NCI-H2227 treated with DMSO at 0.1 percent for 48 hours (cell line): ENCODE data around the gene STX16.

ENCODE experiments used
- DNase-seq: peaks from one replicate; lab custom pipeline; 2025; lab: John Stamatoyannopoulos, UW

STX16 gene

GRCh38 chr20:58652606-58653294, 1.7 kb downstream of the STX16 start:
- DNase-seq = no peak

GRCh38 chr20:58654337-58654736, 3.3 kb downstream of the STX16 start:
- no peak for DNase-seq

- no peak for DNase-seq
Observed at GRCh38 chr20:58655328-58656107, 4.4 kb downstream of the STX16 start.

GRCh38 chr20:58656831-58657230, 5.7 kb downstream of the STX16 start:
- no peak for DNase-seq

- no peak for DNase-seq
Observed at GRCh38 chr20:58657262-58657661, 6.2 kb downstream of the STX16 start.

GRCh38 chr20:58657986-58658385, 6.9 kb downstream of the STX16 start:
- no peak for DNase-seq

- no peak for DNase-seq
Observed at GRCh38 chr20:58658760-58659159, 7.7 kb downstream of the STX16 start.

- DNase-seq = no peak
Observed at GRCh38 chr20:58659841-58660240, 8.8 kb downstream of the STX16 start.

GRCh38 chr20:58660855-58661597, 9.9 kb downstream of the STX16 start:
- DNase-seq = no peak

- no peak for DNase-seq
Observed at GRCh38 chr20:58661598-58662473, 10.8 kb downstream of the STX16 start.

GRCh38 chr20:58664331-58664730, 13.2 kb downstream of the STX16 start:
- no peak for DNase-seq

GRCh38 chr20:58664883-58665282, 13.8 kb downstream of the STX16 start:
- no peak for DNase-seq

GRCh38 chr20:58665606-58666005, 14.5 kb downstream of the STX16 start:
- no peak for DNase-seq

- no peak for DNase-seq
Observed at GRCh38 chr20:58666702-58667101, 15.6 kb downstream of the STX16 start.

- no peak for DNase-seq
Observed at GRCh38 chr20:58667975-58668374, 16.9 kb downstream of the STX16 start.

- no peak for DNase-seq
Observed at GRCh38 chr20:58668901-58669286, 17.8 kb downstream of the STX16 start.

GRCh38 chr20:58669287-58670006, 18.4 kb downstream of the STX16 start:
- DNase-seq = no peak

- no peak for DNase-seq
Observed at GRCh38 chr20:58670102-58670501, 19.0 kb downstream of the STX16 start.

GRCh38 chr20:58670659-58671058, 19.6 kb downstream of the STX16 start:
- no peak for DNase-seq

- DNase-seq = no peak
Observed at GRCh38 chr20:58673119-58673518, 22.0 kb downstream of the STX16 start.

GRCh38 chr20:58675146-58675584, 24.1 kb downstream of the STX16 start:
- no peak for DNase-seq
